HUES64 (cell line): Measurements from ENCODE around the gene MELTF.

Experiments
- H3K27ac ChIP-seq: 2 replicates; pipeline ENCODE4 v1.7.0; 2013; ENCODE audit warnings: low read depth, low read length, inconsistent platforms
- H3K27me3 ChIP-seq: 2 replicates; pipeline ENCODE4 v1.6.1; 2013; ENCODE audit warnings: mild to moderate bottlenecking, low read length; ENCODE audit not compliant: insufficient read depth
- H3K36me3 ChIP-seq: 2 replicates; pipeline ENCODE4 v1.6.1; 2013; ENCODE audit warnings: mild to moderate bottlenecking, low read length; ENCODE audit not compliant: insufficient read depth
- H3K4me1 ChIP-seq: 2 replicates; pipeline ENCODE4 v1.6.1; 2013; ENCODE audit warnings: mild to moderate bottlenecking, low read length, moderate library complexity; ENCODE audit not compliant: insufficient read depth
- H3K4me3 ChIP-seq: 2 replicates; pipeline ENCODE4 v1.5.1; 2013; ENCODE audit warnings: mild to moderate bottlenecking, low read length, moderate library complexity
- H3K9ac ChIP-seq: 2 replicates; pipeline ENCODE4 v1.6.1; 2013; ENCODE audit warnings: mild to moderate bottlenecking, low read depth, low read length
- H3K9me3 ChIP-seq: 2 replicates; pipeline ENCODE4 v1.6.1; 2013; ENCODE audit warnings: low read depth, low read length; ENCODE audit not compliant: insufficient read depth
- WGBS: fragments of 150-250, 120-280 bp; methylation state at CpG from one replicate; pipeline ENCODE4 v1.1.7; 2013; ENCODE audit warnings: missing lambda C conversion rate; 5-methylcytosine and 5-hydroxymethylcytosine counted together

Gene MELTF

GRCh38 chr3:196997311-196997710, 32.3 kb downstream of the MELTF start:
- Histone ChIP-seq H3K27me3 (peaks cover 7% of the 10 kb centered on the region), H3K36me3 (no peaks in the 10 kb centered on the region), H3K9ac (no peak overlapping the region), H3K4me3 (no peak overlapping the region), H3K4me1 (no peaks in the 10 kb centered on the region), H3K27ac (no peak overlapping the region), H3K9me3 (no peaks in the 10 kb centered on the region)
- WGBS = 94% methylated on average over 15 of the region's 15 CpGs

GRCh38 chr3:196996454-196997265, 33.0 kb downstream of the MELTF start:
- no peaks in the 10 kb centered on the region for H3K9me3 ChIP-seq
- H3K36me3 ChIP-seq = no peaks in the 10 kb centered on the region
- 85% methylated on average over 17 of the region's 17 CpGs for WGBS
- no peak overlapping the region for H3K9ac ChIP-seq
- no peak overlapping the region for H3K27ac ChIP-seq
- H3K27me3 ChIP-seq = peaks cover under 1% of the 10 kb centered on the region; the same call in 1 of the 2 replicates
- H3K4me3 ChIP-seq = no peak overlapping the region
- no peaks in the 10 kb centered on the region for H3K4me1 ChIP-seq

GRCh38 chr3:196995646-196996355, 33.8 kb downstream of the MELTF start:
- no peaks in the 10 kb centered on the region for H3K4me1 ChIP-seq
- H3K36me3 ChIP-seq = no peaks in the 10 kb centered on the region
- no peak overlapping the region for H3K4me3 ChIP-seq
- WGBS = 90% methylated on average over 14 of the region's 14 CpGs
- no peaks in the 10 kb centered on the region for H3K27me3 ChIP-seq
- no peak overlapping the region for H3K27ac ChIP-seq
- no peak overlapping the region for H3K9ac ChIP-seq
- H3K9me3 ChIP-seq = no peaks in the 10 kb centered on the region

GRCh38 chr3:196995027-196995426, 34.6 kb downstream of the MELTF start:
- H3K9ac ChIP-seq = no peak overlapping the region
- H3K9me3 ChIP-seq = no peaks in the 10 kb centered on the region
- no peak overlapping the region for H3K4me3 ChIP-seq
- no peaks in the 10 kb centered on the region for H3K27me3 ChIP-seq
- no peaks in the 10 kb centered on the region for H3K36me3 ChIP-seq
- H3K27ac ChIP-seq = no peak overlapping the region
- WGBS = 94% methylated on average over 19 of the region's 19 CpGs
- H3K4me1 ChIP-seq = no peaks in the 10 kb centered on the region

- no peaks in the 10 kb centered on the region for H3K36me3 ChIP-seq
- H3K4me1 ChIP-seq = no peaks in the 10 kb centered on the region
- no peak overlapping the region for H3K9ac ChIP-seq
- 54% methylated on average over 16 of the region's 16 CpGs for WGBS
- H3K27ac ChIP-seq = no peak overlapping the region
- no peak overlapping the region for H3K4me3 ChIP-seq
- H3K9me3 ChIP-seq = no peaks in the 10 kb centered on the region
- no peaks in the 10 kb centered on the region for H3K27me3 ChIP-seq
Observed at GRCh38 chr3:196994056-196994455, 35.6 kb downstream of the MELTF start.

GRCh38 chr3:196992461-196993065, 37.1 kb downstream of the MELTF start:
- H3K27ac ChIP-seq = no peak overlapping the region
- no peaks in the 10 kb centered on the region for H3K9me3 ChIP-seq
- 94% methylated on average over 17 of the region's 17 CpGs for WGBS
- H3K27me3 ChIP-seq = no peaks in the 10 kb centered on the region
- H3K36me3 ChIP-seq = no peaks in the 10 kb centered on the region
- no peaks in the 10 kb centered on the region for H3K4me1 ChIP-seq
- no peak overlapping the region for H3K9ac ChIP-seq
- no peak overlapping the region for H3K4me3 ChIP-seq

GRCh38 chr3:196991581-196992460, 37.8 kb downstream of the MELTF start:
- no peak overlapping the region for H3K4me3 ChIP-seq
- H3K27me3 ChIP-seq = no peaks in the 10 kb centered on the region
- H3K36me3 ChIP-seq = no peaks in the 10 kb centered on the region
- 87% methylated on average over 28 of the region's 28 CpGs for WGBS
- H3K9me3 ChIP-seq = no peaks in the 10 kb centered on the region
- H3K9ac ChIP-seq = no peak overlapping the region
- no peaks in the 10 kb centered on the region for H3K4me1 ChIP-seq
- H3K27ac ChIP-seq = no peak overlapping the region

GRCh38 chr3:196990601-196991007, 39.0 kb downstream of the MELTF start:
- H3K4me3 ChIP-seq = no peak overlapping the region
- WGBS = 97% methylated on average over 10 of the region's 10 CpGs
- H3K9me3 ChIP-seq = no peaks in the 10 kb centered on the region
- H3K9ac ChIP-seq = no peak overlapping the region
- no peak overlapping the region for H3K27ac ChIP-seq
- H3K27me3 ChIP-seq = no peaks in the 10 kb centered on the region
- no peaks in the 10 kb centered on the region for H3K4me1 ChIP-seq
- no peaks in the 10 kb centered on the region for H3K36me3 ChIP-seq

GRCh38 chr3:196989721-196990262, 39.8 kb downstream of the MELTF start:
- H3K27ac ChIP-seq = no peak overlapping the region
- H3K9ac ChIP-seq = no peak overlapping the region
- 94% methylated on average over 19 of the region's 19 CpGs for WGBS
- H3K9me3 ChIP-seq = no peaks in the 10 kb centered on the region
- no peaks in the 10 kb centered on the region for H3K27me3 ChIP-seq
- no peak overlapping the region for H3K4me3 ChIP-seq
- no peaks in the 10 kb centered on the region for H3K36me3 ChIP-seq
- no peaks in the 10 kb centered on the region for H3K4me1 ChIP-seq

- no peaks in the 10 kb centered on the region for H3K36me3 ChIP-seq
- no peaks in the 10 kb centered on the region for H3K27me3 ChIP-seq
- H3K9me3 ChIP-seq = 0 out of 2 replicates have a peak, but pooled peaks cover under 1% of the 10 kb centered on the region
- 77% methylated on average over 12 of the region's 12 CpGs for WGBS
- H3K4me1 ChIP-seq = no peaks in the 10 kb centered on the region
- H3K9ac ChIP-seq = no peak overlapping the region
- no peak overlapping the region for H3K4me3 ChIP-seq
- H3K27ac ChIP-seq = no peak overlapping the region
Observed at GRCh38 chr3:196988241-196989029, 41.2 kb downstream of the MELTF start.
